Neural cell (in vitro differentiated cells): ENCODE data around the gene CMTM8. TPM values are rescaled to one million over a fixed set of nuclear protein-coding genes. Genes with fewer than 3 reads are reported as not detected.

ENCODE experiments used
- H2AFZ ChIP-seq: fragments of 200-600, 300-800 bp; sonication (generic), shearing (Covaris generic); 2 replicates; pipeline ENCODE4 v1.6.0; 2014; ENCODE audit warnings: low read depth, mild to moderate bottlenecking, antibody characterized with exemption, low read length, moderate library complexity
- H3F3A ChIP-seq: fragments of 200-600 bp; shearing (Covaris generic); 2 replicates; pipeline ENCODE4 v1.6.1; 2016; ENCODE audit warnings: mild to moderate bottlenecking, moderate library complexity, mixed read lengths, antibody characterized with exemption, low read length; ENCODE audit not compliant: insufficient read depth, poor library complexity, severe bottlenecking
- H3K27ac ChIP-seq: fragments of 200-600, 300-800 bp; sonication (generic), shearing (Covaris generic); 2 replicates; pipeline ENCODE4 v1.5.1; 2014; ENCODE audit warnings: mild to moderate bottlenecking, low read length, moderate library complexity
- H3K27me3 ChIP-seq: fragments of 300-800, 200-600 bp; sonication (generic), shearing (Covaris generic); 2 replicates; pipeline ENCODE4 v1.6.0; 2014; ENCODE audit warnings: mild to moderate bottlenecking, low read depth, low read length, moderate library complexity; ENCODE audit not compliant: insufficient read depth
- H3K36me3 ChIP-seq: fragments of 300-800, 200-600 bp; sonication (generic), shearing (Covaris generic); 2 replicates; pipeline ENCODE4 v1.5.1; 2014; ENCODE audit warnings: mild to moderate bottlenecking, antibody characterized with exemption, low read length, moderate library complexity; ENCODE audit not compliant: insufficient read depth
- H3K4me2 ChIP-seq: fragments of 300-800, 200-600 bp; sonication (generic), shearing (Covaris generic); 2 replicates; pipeline ENCODE4 v1.6.0; 2014; ENCODE audit warnings: mild to moderate bottlenecking, low read length
- H3K4me3 ChIP-seq: fragments of 300-800, 200-600 bp; sonication (generic), shearing (Covaris generic); 2 replicates; pipeline ENCODE4 v1.5.1; 2014; ENCODE audit warnings: mild to moderate bottlenecking, low read length, moderate library complexity
- H3K79me2 ChIP-seq: fragments of 200-600 bp; shearing (Covaris generic); replicated peaks from 2 replicates; pipeline ENCODE4 v1.6.0; 2014; ENCODE audit warnings: mild to moderate bottlenecking, low read length, moderate library complexity; ENCODE audit not compliant: insufficient read depth
- H3K9ac ChIP-seq: fragments of 300-800, 200-600 bp; sonication (generic), shearing (Covaris generic); 2 replicates; pipeline ENCODE4 v1.6.1; 2016; ENCODE audit warnings: mild to moderate bottlenecking, low read length, mixed read lengths
- H3K9me2 ChIP-seq: fragments of 200-600 bp; shearing (Covaris generic); 2 replicates; pipeline ENCODE4 v1.6.1; 2016; ENCODE audit warnings: mild to moderate bottlenecking, low read length, mixed read lengths; ENCODE audit not compliant: insufficient read depth
- H3K9me3 ChIP-seq: fragments of 200-600, 300-800 bp; sonication (generic), shearing (Covaris generic); 2 replicates; pipeline ENCODE4 v1.6.1; 2016; ENCODE audit warnings: mild to moderate bottlenecking, mixed run types, low read length, moderate library complexity, mixed read lengths
- H4K20me1 ChIP-seq: fragments of 200-600 bp; shearing (Covaris generic); 2 replicates; pipeline ENCODE4 v1.6.1; 2016; ENCODE audit warnings: mild to moderate bottlenecking, mixed run types; ENCODE audit not compliant: insufficient read depth
- CTCF ChIP-seq: fragments of 450-650 bp; IDR thresholded peaks from 2 replicates; pipeline ENCODE4 v1.5.1; 2014; ENCODE audit warnings: antibody characterized with exemption, mild to moderate bottlenecking, moderate library complexity; ENCODE audit not compliant: poor library complexity, severe bottlenecking
- EP300 ChIP-seq: fragments of 450-650 bp; conservative IDR thresholded peaks from 2 replicates; pipeline ENCODE4 v1.6.1; 2014; ENCODE audit warnings: antibody characterized with exemption, mild to moderate bottlenecking, moderate library complexity; ENCODE audit not compliant: poor library complexity, severe bottlenecking
- EZH2 ChIP-seq: fragments of 200-600, 300-800 bp; shearing (Covaris generic), sonication (generic); IDR thresholded peaks from 2 replicates; pipeline ENCODE4 v1.6.1; 2014; ENCODE audit warnings: antibody characterized with exemption, low read length, borderline replicate concordance, mild to moderate bottlenecking; ENCODE audit not compliant: insufficient read depth, poor library complexity, severe bottlenecking
- MXI1 ChIP-seq: fragments of 450-650 bp; conservative IDR thresholded peaks from 2 replicates; pipeline ENCODE4 v1.6.1; 2014; ENCODE audit warnings: antibody characterized with exemption, mild to moderate bottlenecking; ENCODE audit not compliant: poor library complexity, severe bottlenecking
- POLR2AphosphoS5 ChIP-seq: IDR thresholded peaks from 2 replicates; pipeline ENCODE4 v1.6.1; 2012
- RAD21 ChIP-seq: fragments of 450-650 bp; conservative IDR thresholded peaks from 2 replicates; pipeline ENCODE4 v1.6.1; 2014; ENCODE audit warnings: antibody characterized with exemption, mild to moderate bottlenecking, moderate library complexity
- REST ChIP-seq: IDR thresholded peaks from 2 replicates; pipeline ENCODE4 v1.6.1; 2012; ENCODE audit warnings: borderline replicate concordance
- SMC3 ChIP-seq: fragments of 450-650 bp; conservative IDR thresholded peaks from 2 replicates; pipeline ENCODE4 v1.6.1; 2014; ENCODE audit warnings: antibody characterized with exemption, mild to moderate bottlenecking, moderate library complexity; ENCODE audit not compliant: poor library complexity
- TAF1 ChIP-seq: IDR thresholded peaks from 2 replicates; pipeline ENCODE4 v1.6.1; 2012; ENCODE audit warnings: low read depth
- polyA plus RNA-seq: library from polyadenylated mRNA; depleted of rRNA; stranded (reverse); fragments of >200 nt; gene quantifications from 2 replicates; pipeline ENCODE4 v1.2.3, GENCODE V29; 2014

The CMTM8 gene
- polyA plus RNA-seq, 1 donor from 2014 or later: not detected

GRCh38 chr3:32337505-32337904 is 99.0 kb downstream of the CMTM8 start:
- Histone ChIP-seq H3K4me3 (no peak overlapping the region), H3K9me3 (no peaks in the 10 kb centered on the region), H3K27ac (no peak overlapping the region), H3K9me2 (no peaks in the 10 kb centered on the region), H3F3A (no peaks in the 10 kb centered on the region), H3K4me2 (no peak overlapping the region), H3K36me3 (no peaks in the 10 kb centered on the region), H3K79me2 (no peaks in the 10 kb centered on the region), H2AFZ (no peak overlapping the region), H3K9ac (no peak overlapping the region), H4K20me1 (no peaks in the 10 kb centered on the region), H3K27me3 (no peaks in the 10 kb centered on the region)
- TF ChIP-seq MXI1: no peak
- TF ChIP-seq TAF1: no peak
- no peak for TF ChIP-seq EP300
- TF ChIP-seq CTCF: no peak
- no peak for TF ChIP-seq SMC3
- no peak for TF ChIP-seq RAD21
- TF ChIP-seq EZH2: no peak
- TF ChIP-seq POLR2AphosphoS5: no peak
- no peak for TF ChIP-seq REST

GRCh38 chr3:32340039-32340438 is 101.6 kb downstream of the CMTM8 start:
- Histone ChIP-seq H3K9me2 (no peaks in the 10 kb centered on the region), H3K9ac (no peak overlapping the region), H2AFZ (no peak overlapping the region), H3K4me2 (no peak overlapping the region), H3F3A (no peaks in the 10 kb centered on the region), H3K27ac (no peak overlapping the region), H4K20me1 (no peaks in the 10 kb centered on the region), H3K79me2 (no peaks in the 10 kb centered on the region), H3K36me3 (no peaks in the 10 kb centered on the region), H3K27me3 (no peaks in the 10 kb centered on the region), H3K9me3 (no peaks in the 10 kb centered on the region), H3K4me3 (no peak overlapping the region)
- TF ChIP-seq EP300 (no peak), EZH2 (no peak), CTCF (peak; percentile 86), RAD21 (peak; percentile 91), REST (no peak), POLR2AphosphoS5 (no peak), SMC3 (peak; percentile 87), TAF1 (no peak), MXI1 (no peak)
